H9 (cell line): Measurements from ENCODE around the gene PLA2G12B. TPM values are rescaled to one million over a fixed set of nuclear protein-coding genes. Genes with fewer than 3 reads are reported as not detected.
"Not testable (repeated sequence)": the region's sequence is repeated elsewhere in the genome, so short reads cannot be mapped to it uniquely, and the experiment has no call there.

Experiments used
- DNase-seq: peaks from one replicate; pipeline ENCODE4 v3.0.0-alpha.2; 2017
- H2AFZ ChIP-seq: one replicate; pipeline ENCODE4 v1.6.1; 2013; ENCODE audit warnings: mild to moderate bottlenecking, low read length, control low read depth, moderate library complexity
- H2AK5ac ChIP-seq: 2 replicates; pipeline ENCODE4 v1.6.1; 2013; ENCODE audit warnings: low read length, control low read depth, mixed read lengths; ENCODE audit not compliant: insufficient read length
- H2BK120ac ChIP-seq: one replicate; pipeline ENCODE4 v1.6.1; 2013; ENCODE audit warnings: low read depth, mild to moderate bottlenecking, low read length, control low read depth, inconsistent platforms; ENCODE audit not compliant: poor library complexity, severe bottlenecking
- H2BK12ac ChIP-seq: 2 replicates; pipeline ENCODE4 v1.6.1; 2013; ENCODE audit warnings: low read length, control low read depth, mixed read lengths, low read depth; ENCODE audit not compliant: insufficient read length
- H2BK15ac ChIP-seq: 2 replicates; pipeline ENCODE4 v1.6.1; 2013; ENCODE audit warnings: low read depth, low read length, control low read depth
- H2BK20ac ChIP-seq: one replicate; pipeline ENCODE4 v1.6.1; 2013; ENCODE audit warnings: low read depth, mild to moderate bottlenecking, low read length, control low read depth, inconsistent platforms; ENCODE audit not compliant: poor library complexity, severe bottlenecking
- H2BK5ac ChIP-seq: 2 replicates; pipeline ENCODE4 v1.6.1; 2013; ENCODE audit warnings: low read length, control low read depth, mixed read lengths; ENCODE audit not compliant: insufficient read length
- H3K14ac ChIP-seq: 2 replicates; pipeline ENCODE4 v1.6.1; 2013; ENCODE audit warnings: low read length, control low read depth; ENCODE audit not compliant: insufficient read depth
- H3K18ac ChIP-seq: 2 replicates; pipeline ENCODE4 v1.6.1; 2013; ENCODE audit warnings: low read depth, mild to moderate bottlenecking, mixed read lengths, low read length, control low read depth; ENCODE audit not compliant: insufficient read length
- H3K23ac ChIP-seq: 2 replicates; pipeline ENCODE4 v1.6.1; 2013; ENCODE audit warnings: low read length, control low read depth, mixed read lengths, low read depth; ENCODE audit not compliant: insufficient read length
- H3K23me2 ChIP-seq: 2 replicates; pipeline ENCODE4 v1.6.1; 2013; ENCODE audit warnings: low read depth, mild to moderate bottlenecking, mixed read lengths, low read length, control low read depth; ENCODE audit not compliant: insufficient read length, poor library complexity, severe bottlenecking
- H3K27ac ChIP-seq: 2 replicates; pipeline ENCODE4 v1.5.1; 2013; ENCODE audit warnings: low read length, control low read depth, mixed read lengths, low read depth; ENCODE audit not compliant: insufficient read length
- H3K27me3 ChIP-seq: 2 replicates; pipeline ENCODE4 v1.6.1; 2013; ENCODE audit warnings: low read length, control low read depth, inconsistent platforms; ENCODE audit not compliant: insufficient read depth
- H3K4ac ChIP-seq: 2 replicates; pipeline ENCODE4 v1.6.1; 2013; ENCODE audit warnings: low read depth, mild to moderate bottlenecking, control low read depth, inconsistent platforms, low read length, moderate library complexity
- H3K4me1 ChIP-seq: 2 replicates; pipeline ENCODE4 v1.6.1; 2013; ENCODE audit warnings: low read length, control low read depth, inconsistent platforms; ENCODE audit not compliant: insufficient read depth
- H3K4me2 ChIP-seq: 2 replicates; pipeline ENCODE4 v1.6.1; 2013; ENCODE audit warnings: low read length, control low read depth, mixed read lengths; ENCODE audit not compliant: insufficient read length, insufficient read depth
- H3K56ac ChIP-seq: 2 replicates; pipeline ENCODE4 v1.6.1; 2013; ENCODE audit warnings: low read depth, mild to moderate bottlenecking, mixed read lengths, low read length, control low read depth; ENCODE audit not compliant: insufficient read length
- H3K79me1 ChIP-seq: 2 replicates; pipeline ENCODE4 v1.6.1; 2013; ENCODE audit warnings: low read depth, mild to moderate bottlenecking, moderate library complexity, low read length, control low read depth, inconsistent platforms; ENCODE audit not compliant: insufficient read depth, poor library complexity, severe bottlenecking
- H3K79me2 ChIP-seq: 2 replicates; pipeline ENCODE4 v1.6.1; 2013; ENCODE audit warnings: low read length, control low read depth, inconsistent platforms; ENCODE audit not compliant: insufficient read depth
- H3K9ac ChIP-seq: 2 replicates; pipeline ENCODE4 v1.6.1; 2013; ENCODE audit warnings: low read length, control low read depth, mixed read lengths; ENCODE audit not compliant: insufficient read length; ENCODE audit errors: extremely low read depth
- H3K9me3 ChIP-seq: one replicate; pipeline ENCODE4 v1.6.1; 2013; ENCODE audit warnings: low read depth, low read length, inconsistent platforms; ENCODE audit not compliant: control insufficient read depth
- H3T11ph ChIP-seq: one replicate; pipeline ENCODE4 v1.6.1; 2013; ENCODE audit warnings: mild to moderate bottlenecking, low read length, control low read depth, inconsistent platforms
- H4K20me1 ChIP-seq: one replicate; pipeline ENCODE4 v1.6.1; 2013; ENCODE audit not compliant: control insufficient read depth, insufficient read length, insufficient read depth
- H4K5ac ChIP-seq: 2 replicates; pipeline ENCODE4 v1.6.1; 2013; ENCODE audit warnings: low read depth, mild to moderate bottlenecking, mixed read lengths, low read length, control low read depth; ENCODE audit not compliant: insufficient read length
- H4K8ac ChIP-seq: replicated peaks from 2 replicates; pipeline ENCODE4 v1.6.1; 2013; ENCODE audit warnings: low read length, control low read depth, mixed read lengths, low read depth; ENCODE audit not compliant: insufficient read length
- H4K91ac ChIP-seq: 2 replicates; pipeline ENCODE4 v1.6.1; 2013; ENCODE audit warnings: low read depth, mild to moderate bottlenecking, moderate library complexity, mixed read lengths, low read length, control low read depth; ENCODE audit not compliant: insufficient read length
- H3K27ac Mint-ChIP-seq, 3 experiments: 2 replicates in 2 of 3; 3 replicates in 1 of 3; pipeline ENCODE4 v1.8.0; 2020 to 2021; ENCODE audit warnings: mixed read lengths in 3 of 3, mild to moderate bottlenecking in 1 of 3, moderate library complexity in 1 of 3
- H3K27me3 Mint-ChIP-seq: 2 replicates; pipeline ENCODE4 v1.8.0; 2021; ENCODE audit warnings: low read depth, mild to moderate bottlenecking, moderate library complexity, mixed read lengths
- H3K36me3 Mint-ChIP-seq, 3 experiments: 2 replicates in 2 of 3; 3 replicates in 1 of 3; pipeline ENCODE4 v1.8.0; 2020 to 2021; ENCODE audit warnings: low read depth in 3 of 3, mixed read lengths in 3 of 3; ENCODE audit not compliant: insufficient read depth in 1 of 3
- H3K4me1 Mint-ChIP-seq, 2 experiments: 2 replicates each; pipeline ENCODE4 v1.8.0; 2020; ENCODE audit warnings: mixed read lengths in 2 of 2
- H3K4me3 Mint-ChIP-seq, 2 experiments: 2 replicates in 1 of 2; 3 replicates in 1 of 2; pipeline ENCODE4 v1.8.0; 2020 to 2021; ENCODE audit warnings: mild to moderate bottlenecking in 2 of 2, mixed read lengths in 2 of 2, moderate library complexity in 1 of 2
- H3K9me3 Mint-ChIP-seq, 2 experiments: 2 replicates in 1 of 2; 3 replicates in 1 of 2; pipeline ENCODE4 v1.8.0; 2020; ENCODE audit warnings: mild to moderate bottlenecking in 2 of 2, mixed read lengths in 2 of 2, moderate library complexity in 1 of 2
- WGBS: extraction: QIAGEN DNeasy Blood & Tissue Kit; methylation state at CpG from one replicate; pipeline ENCODE4 v1.1.7; 2013; ENCODE audit warnings: missing lambda C conversion rate, low lambda C conversion rate, mixed read lengths; ENCODE audit not compliant: insufficient read length; ENCODE audit errors: extremely low coverage; 5-methylcytosine and 5-hydroxymethylcytosine counted together
- total RNA-seq: library from RNA; stranded (reverse); gene quantifications from 2 replicates; pipeline ENCODE4 v1.2.1, GENCODE V29; 2021
- TF ChIP-seq, protein P1 (sequence below): fragments of 200-600 bp; sonication (generic); conservative IDR thresholded peaks from 3 replicates; pipeline ENCODE4 v1.8.0; 2021; ENCODE audit warnings: antibody characterized with exemption, mild to moderate bottlenecking

Gene PLA2G12B
- total RNA-seq, 1 experiment from 2014 or later, result not detected

DNA sequence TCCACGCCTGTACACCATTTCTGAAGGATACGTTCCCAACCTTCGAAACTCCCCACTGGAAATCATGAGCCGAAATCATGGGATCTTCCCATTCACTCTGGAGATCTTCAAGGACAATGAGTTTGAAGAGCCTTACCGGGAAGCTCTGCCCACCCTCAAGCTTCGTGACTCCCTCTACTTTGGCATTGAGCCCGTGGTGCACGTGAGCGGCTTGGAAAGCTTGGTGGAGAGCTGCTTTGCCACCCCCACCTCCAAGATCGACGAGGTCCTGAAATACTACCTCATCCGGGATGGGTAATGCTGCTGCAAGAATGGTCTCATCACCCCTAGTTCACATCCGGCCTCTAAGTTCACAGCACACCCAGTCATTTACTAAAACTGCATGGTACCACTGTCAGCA, 30.3 kb downstream of the PLA2G12B start:
- no peaks in the 10 kb centered on the region for H4K20me1 ChIP-seq
- Mint-ChIP-seq H3K4me3 (no peak overlapping the region), H3K27ac (no peak overlapping the region), H3K4me1 (no peaks in the 10 kb centered on the region), H3K9me3 (peaks cover 0 to 11% of the 10 kb centered on the region in 2 experiments; a peak in 4 of 5 replicates), H3K27me3 (no peaks in the 10 kb centered on the region; the same call in 1 of the 2 replicates), H3K36me3 (peaks cover 0 to 3% (median 0%) of the 10 kb centered on the region in 3 experiments; a peak in 3 of 7 replicates)
- no peaks in the 10 kb centered on the region for H3K23me2 ChIP-seq
- H2BK20ac ChIP-seq, result no peak overlapping the region
- H2BK12ac ChIP-seq, result no peak overlapping the region
- H3K56ac ChIP-seq, result no peak overlapping the region
- no peaks in the 10 kb centered on the region for H3K9me3 ChIP-seq
- H3K4me1 ChIP-seq, result no peaks in the 10 kb centered on the region
- H2BK15ac ChIP-seq, result no peak overlapping the region
- TF ChIP-seq, protein P1, sequence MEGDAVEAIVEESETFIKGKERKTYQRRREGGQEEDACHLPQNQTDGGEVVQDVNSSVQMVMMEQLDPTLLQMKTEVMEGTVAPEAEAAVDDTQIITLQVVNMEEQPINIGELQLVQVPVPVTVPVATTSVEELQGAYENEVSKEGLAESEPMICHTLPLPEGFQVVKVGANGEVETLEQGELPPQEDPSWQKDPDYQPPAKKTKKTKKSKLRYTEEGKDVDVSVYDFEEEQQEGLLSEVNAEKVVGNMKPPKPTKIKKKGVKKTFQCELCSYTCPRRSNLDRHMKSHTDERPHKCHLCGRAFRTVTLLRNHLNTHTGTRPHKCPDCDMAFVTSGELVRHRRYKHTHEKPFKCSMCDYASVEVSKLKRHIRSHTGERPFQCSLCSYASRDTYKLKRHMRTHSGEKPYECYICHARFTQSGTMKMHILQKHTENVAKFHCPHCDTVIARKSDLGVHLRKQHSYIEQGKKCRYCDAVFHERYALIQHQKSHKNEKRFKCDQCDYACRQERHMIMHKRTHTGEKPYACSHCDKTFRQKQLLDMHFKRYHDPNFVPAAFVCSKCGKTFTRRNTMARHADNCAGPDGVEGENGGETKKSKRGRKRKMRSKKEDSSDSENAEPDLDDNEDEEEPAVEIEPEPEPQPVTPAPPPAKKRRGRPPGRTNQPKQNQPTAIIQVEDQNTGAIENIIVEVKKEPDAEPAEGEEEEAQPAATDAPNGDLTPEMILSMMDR, result no peak
- WGBS, result no CpG with 5 or more reads among the region's 13 CpGs
- no peak overlapping the region for H4K91ac ChIP-seq
- no peak overlapping the region for H2BK5ac ChIP-seq
- no peaks in the 10 kb centered on the region for H3K79me2 ChIP-seq
- H3K27me3 ChIP-seq, result no peaks in the 10 kb centered on the region
- H4K5ac ChIP-seq, result no peak overlapping the region
- no peak overlapping the region for H3T11ph ChIP-seq
- H4K8ac ChIP-seq, result no peak overlapping the region
- H3K9ac ChIP-seq, result no peak overlapping the region
- no peak for DNase-seq
- no peak overlapping the region; the same call in 1 of the 2 replicates for H3K14ac ChIP-seq
- H3K4ac ChIP-seq, result no peak overlapping the region
- no peak overlapping the region for H3K27ac ChIP-seq
- no peak overlapping the region for H2BK120ac ChIP-seq
- no peak overlapping the region for H3K4me2 ChIP-seq
- H3K79me1 ChIP-seq, result no peaks in the 10 kb centered on the region
- no peak overlapping the region for H2AFZ ChIP-seq
- no peak overlapping the region for H2AK5ac ChIP-seq
- no peak overlapping the region for H3K23ac ChIP-seq
- no peak overlapping the region for H3K18ac ChIP-seq

DNA sequence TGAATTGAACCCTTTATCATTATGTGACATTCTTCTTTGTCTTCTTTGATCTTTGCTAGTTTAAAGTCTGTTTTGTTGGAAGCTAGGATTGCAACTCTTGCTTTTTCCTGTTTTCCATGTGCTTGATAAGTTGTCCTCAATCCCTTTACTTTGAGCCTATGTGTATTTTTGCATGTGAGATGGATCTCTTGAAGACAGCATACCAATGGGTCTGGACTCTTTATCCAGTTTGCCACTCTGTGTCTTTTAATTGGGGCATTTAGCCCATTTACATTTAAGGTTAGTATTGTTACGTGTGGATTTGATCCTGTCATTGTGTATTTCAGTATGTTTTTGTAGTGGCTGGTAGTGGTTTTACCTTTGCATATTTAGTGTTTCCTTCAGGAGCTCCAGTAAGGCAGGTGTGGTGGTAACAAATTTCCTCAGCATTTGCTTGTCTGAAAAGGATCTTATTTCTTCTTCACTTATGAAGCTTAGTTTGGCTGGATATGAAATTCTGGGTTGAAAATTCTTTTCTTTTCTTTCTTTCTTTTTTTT, 33.4 kb downstream of the PLA2G12B start:
- not testable (repeated sequence) for H2AFZ ChIP-seq, H3K27ac ChIP-seq, H3K56ac ChIP-seq, H3K27ac Mint-ChIP-seq, H2AK5ac ChIP-seq, H3K4me2 ChIP-seq, H4K20me1 ChIP-seq, H2BK120ac ChIP-seq, H3K4me1 Mint-ChIP-seq, H2BK15ac ChIP-seq, H3K18ac ChIP-seq, H3T11ph ChIP-seq, H2BK12ac ChIP-seq, H3K9ac ChIP-seq, H4K8ac ChIP-seq, H3K36me3 Mint-ChIP-seq, H3K27me3 Mint-ChIP-seq, H3K23me2 ChIP-seq, DNase-seq, H3K14ac ChIP-seq, H3K79me1 ChIP-seq, H3K79me2 ChIP-seq, H3K27me3 ChIP-seq, H3K4ac ChIP-seq, H3K23ac ChIP-seq, H4K91ac ChIP-seq, H3K4me3 Mint-ChIP-seq, H4K5ac ChIP-seq, H2BK5ac ChIP-seq, H3K4me1 ChIP-seq, H3K9me3 ChIP-seq, H2BK20ac ChIP-seq
- WGBS, result no CpG with 5 or more reads among the region's 1 CpG
- H3K9me3 Mint-ChIP-seq, result peaks cover 0 to 11% of the 10 kb centered on the region in 2 experiments; a peak in 4 of 5 replicates
